Parathyroid adenoma (tissue), 2 donors: ENCODE results near the gene GRAP.

ENCODE experiments used
- H2AFZ ChIP-seq: fragments of 300-600 bp; sonication (generic); one replicate; pipeline ENCODE4 v1.7.0; 2017; ENCODE audit warnings: antibody characterized with exemption, mild to moderate bottlenecking
- H3K27ac ChIP-seq: fragments of 300-600 bp; sonication (generic); one replicate; pipeline ENCODE4 v1.7.0; 2017
- H3K27me3 ChIP-seq: fragments of 300-600 bp; sonication (generic); one replicate; pipeline ENCODE4 v1.7.0; 2017; ENCODE audit warnings: low read length; ENCODE audit not compliant: control insufficient read depth, insufficient read depth
- H3K36me3 ChIP-seq: fragments of 300-600 bp; sonication (generic); one replicate; pipeline ENCODE4 v1.7.0; 2017; ENCODE audit warnings: low read length; ENCODE audit not compliant: control insufficient read depth, insufficient read depth
- H3K4me1 ChIP-seq: fragments of 300-600 bp; sonication (generic); one replicate; pipeline ENCODE4 v1.7.0; 2017; ENCODE audit warnings: control low read depth
- H3K4me2 ChIP-seq: fragments of 300-600 bp; sonication (generic); one replicate; pipeline ENCODE4 v1.7.0; 2017; ENCODE audit warnings: low read length
- H3K4me3 ChIP-seq: fragments of 300-600 bp; sonication (generic); one replicate; pipeline ENCODE4 v1.7.0; 2017; ENCODE audit warnings: low read depth, low read length
- H3K79me2 ChIP-seq: fragments of 300-600 bp; sonication (generic); one replicate; pipeline ENCODE4 v1.7.0; 2017; ENCODE audit warnings: control low read depth
- H3K9ac ChIP-seq: fragments of 300-600 bp; sonication (generic); one replicate; pipeline ENCODE4 v1.7.0; 2017; ENCODE audit warnings: mild to moderate bottlenecking
- H3K9me3 ChIP-seq: fragments of 300-600 bp; sonication (generic); one replicate; pipeline ENCODE4 v1.7.0; 2017; ENCODE audit warnings: low read length; ENCODE audit not compliant: control insufficient read depth
- CTCF ChIP-seq: fragments of 300-600 bp; sonication (generic); IDR thresholded peaks from one replicate; pipeline ENCODE4 v1.7.0; 2017; ENCODE audit warnings: antibody characterized with exemption, mild to moderate bottlenecking
- donor health status: primary hyperparathyroidism.

The GRAP gene

GRCh38 chr17:18976201-18976600 is 70.6 kb downstream of the GRAP start:
- Histone ChIP-seq H3K4me1 (no peaks in the 10 kb centered on the region), H3K9me3 (no peaks in the 10 kb centered on the region), H3K36me3 (no peaks in the 10 kb centered on the region), H2AFZ (no peak overlapping the region), H3K27me3 (no peaks in the 10 kb centered on the region), H3K27ac (no peak overlapping the region), H3K9ac (no peak overlapping the region), H3K4me3 (no peak overlapping the region), H3K4me2 (no peak overlapping the region), H3K79me2 (no peaks in the 10 kb centered on the region)
- TF ChIP-seq CTCF: no peak

GRCh38 chr17:18975597-18975996 is 71.2 kb downstream of the GRAP start:
- Histone ChIP-seq H3K27me3 (no peaks in the 10 kb centered on the region), H2AFZ (no peak overlapping the region), H3K27ac (no peak overlapping the region), H3K4me1 (no peaks in the 10 kb centered on the region), H3K9ac (no peak overlapping the region), H3K36me3 (no peaks in the 10 kb centered on the region), H3K4me3 (no peak overlapping the region), H3K4me2 (no peak overlapping the region), H3K79me2 (no peaks in the 10 kb centered on the region), H3K9me3 (no peaks in the 10 kb centered on the region)
- no peak for TF ChIP-seq CTCF

GRCh38 chr17:18974407-18975149 is 72.2 kb downstream of the GRAP start:
- no peak for TF ChIP-seq CTCF
- H3K36me3 ChIP-seq: no peaks in the 10 kb centered on the region
- no peak overlapping the region for H3K4me3 ChIP-seq
- H3K27me3 ChIP-seq: no peaks in the 10 kb centered on the region
- no peak overlapping the region for H3K4me2 ChIP-seq
- H3K27ac ChIP-seq: no peak overlapping the region
- no peak overlapping the region for H2AFZ ChIP-seq
- H3K9me3 ChIP-seq: no peaks in the 10 kb centered on the region
- no peaks in the 10 kb centered on the region for H3K79me2 ChIP-seq
- peaks cover 4% of the 10 kb centered on the region for H3K4me1 ChIP-seq
- H3K9ac ChIP-seq: no peak overlapping the region

GRCh38 chr17:18971801-18972200 is 75.0 kb downstream of the GRAP start:
- Histone ChIP-seq H3K27ac (no peak overlapping the region), H3K79me2 (no peaks in the 10 kb centered on the region), H3K4me3 (no peak overlapping the region), H3K9me3 (no peaks in the 10 kb centered on the region), H3K36me3 (no peaks in the 10 kb centered on the region), H3K27me3 (no peaks in the 10 kb centered on the region), H3K9ac (no peak overlapping the region), H2AFZ (no peak overlapping the region), H3K4me1 (peaks cover 23% of the 10 kb centered on the region), H3K4me2 (no peak overlapping the region)
- no peak for TF ChIP-seq CTCF
